GM12878 (cell line): ENCODE results near the gene CDHR4.

Experiments used
- POLR2A ChIP-seq: IDR thresholded peaks from 2 replicates; pipeline ENCODE4 v1.6.1; 2011; ENCODE audit warnings: low read depth, mild to moderate bottlenecking, low read length
- RBBP5 ChIP-seq: fragments of 200-600 bp; sonication (generic); conservative IDR thresholded peaks from 2 replicates; pipeline ENCODE4 v1.6.1; 2016
- REST ChIP-seq: IDR thresholded peaks from 2 replicates; pipeline ENCODE4 v1.6.1; 2012; ENCODE audit warnings: mild to moderate bottlenecking, low read depth, low read length

DNA sequence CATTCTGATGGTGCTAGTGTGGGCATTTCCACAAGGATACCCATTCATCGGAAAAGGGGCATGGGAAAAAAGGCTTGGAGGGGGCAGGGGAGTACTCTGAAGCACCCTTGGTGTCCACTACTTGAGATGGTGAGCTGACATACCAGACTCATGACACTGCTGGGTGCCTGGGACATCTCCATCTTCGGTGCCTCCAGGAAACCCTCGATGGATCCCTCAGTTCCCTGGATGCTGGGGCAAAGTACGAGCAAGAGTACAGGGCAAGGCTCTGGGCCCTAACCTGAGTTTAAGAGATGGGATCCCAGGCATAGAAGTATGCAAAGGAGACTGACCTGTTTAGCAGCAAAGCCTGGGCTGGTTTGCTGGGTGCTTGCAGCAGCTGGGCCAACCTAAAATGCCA lies 8.1 kb downstream of the CDHR4 start:
- no peak for TF ChIP-seq REST
- TF ChIP-seq POLR2A = no peak
- no peak for TF ChIP-seq RBBP5
